Activated effector memory CD4-positive, alpha-beta T cell treated with Interleukin-2 at 50 U/mL for 16 hours (primary cell): ENCODE measurements around the gene GP9.

Source experiments
- DNase-seq: peaks from one replicate; pipeline ENCODE4 v3.0.0-alpha.2; 2020

Gene GP9

GRCh38 chr3:129030611-129031010 lies 30.0 kb upstream of the GP9 start:
- no peak for DNase-seq

GRCh38 chr3:129031476-129032215 lies 28.9 kb upstream of the GP9 start:
- no peak for DNase-seq

GRCh38 chr3:129032716-129033115 lies 27.9 kb upstream of the GP9 start:
- DNase-seq, result no peak

- no peak for DNase-seq
Observed at GRCh38 chr3:129033151-129033550, 27.4 kb upstream of the GP9 start.

GRCh38 chr3:129033633-129034321 lies 26.8 kb upstream of the GP9 start:
- no peak for DNase-seq

- no peak for DNase-seq
Observed at GRCh38 chr3:129034642-129035041, 25.9 kb upstream of the GP9 start.

- no peak for DNase-seq
Observed at GRCh38 chr3:129035360-129036221, 25.0 kb upstream of the GP9 start.

- no peak for DNase-seq
Observed at GRCh38 chr3:129036222-129037092, 24.1 kb upstream of the GP9 start.

GRCh38 chr3:129037093-129037419 lies 23.5 kb upstream of the GP9 start:
- no peak for DNase-seq

- DNase-seq, result no peak
Observed at GRCh38 chr3:129038121-129038855, 22.3 kb upstream of the GP9 start.

GRCh38 chr3:129039271-129040038 lies 21.1 kb upstream of the GP9 start:
- DNase-seq, result no peak

- no peak for DNase-seq
Observed at GRCh38 chr3:129040039-129040336, 20.6 kb upstream of the GP9 start.

GRCh38 chr3:129040579-129041300 lies 19.8 kb upstream of the GP9 start:
- no peak for DNase-seq

- peak; percentile 14 for DNase-seq
Observed at GRCh38 chr3:129045675-129046036, 14.9 kb upstream of the GP9 start.

- no peak for DNase-seq
Observed at GRCh38 chr3:129046037-129046731, 14.4 kb upstream of the GP9 start.

- DNase-seq, result no peak
Observed at GRCh38 chr3:129046732-129047552, 13.6 kb upstream of the GP9 start.

- DNase-seq, result no peak
Observed at GRCh38 chr3:129047553-129047839, 13.1 kb upstream of the GP9 start.

GRCh38 chr3:129050556-129051295 lies 9.9 kb upstream of the GP9 start:
- no peak for DNase-seq

GRCh38 chr3:129051871-129052340 lies 8.7 kb upstream of the GP9 start:
- no peak for DNase-seq
